ELF-1 (cell line): Measurements from ENCODE around the gene RPL38.

Source experiments
- DNase-seq: peaks from one replicate; pipeline ENCODE4 v3.0.0-alpha.2; 2016; ENCODE audit warnings: low read depth, low spot score

RPL38 gene

GRCh38 chr17:74224959-74225725, 21.7 kb downstream of the RPL38 start:
- no peak for DNase-seq

GRCh38 chr17:74226252-74226651, 22.8 kb downstream of the RPL38 start:
- DNase-seq = no peak

- DNase-seq = no peak
Measured at GRCh38 chr17:74227271-74228080, 24.0 kb downstream of the RPL38 start.

GRCh38 chr17:74228306-74228978, 25.0 kb downstream of the RPL38 start:
- DNase-seq = no peak

- no peak for DNase-seq
Measured at GRCh38 chr17:74230896-74231295, 27.4 kb downstream of the RPL38 start.

- DNase-seq = no peak
Measured at GRCh38 chr17:74231928-74232907, 28.7 kb downstream of the RPL38 start.

DNA sequence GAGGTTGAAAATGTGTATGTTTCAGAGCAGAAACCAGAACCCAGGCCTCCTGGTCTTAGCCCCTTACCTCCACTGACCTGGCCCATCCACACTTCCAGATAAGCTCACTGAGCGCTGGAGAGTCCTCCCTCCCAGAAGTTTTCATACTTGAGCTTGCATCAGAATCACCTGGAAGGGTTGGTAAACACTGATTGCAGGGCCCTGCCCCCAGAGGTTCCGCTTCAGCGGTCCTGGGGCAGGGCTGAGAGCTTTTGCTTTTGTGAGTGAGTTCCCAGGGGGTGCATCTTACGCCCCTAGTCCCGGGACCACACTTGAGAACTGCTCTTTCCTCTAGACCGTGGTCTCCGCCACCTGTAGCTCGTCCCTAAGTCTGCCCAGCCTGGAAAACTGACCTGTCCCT, 30.5 kb downstream of the RPL38 start:
- no peak for DNase-seq

DNA sequence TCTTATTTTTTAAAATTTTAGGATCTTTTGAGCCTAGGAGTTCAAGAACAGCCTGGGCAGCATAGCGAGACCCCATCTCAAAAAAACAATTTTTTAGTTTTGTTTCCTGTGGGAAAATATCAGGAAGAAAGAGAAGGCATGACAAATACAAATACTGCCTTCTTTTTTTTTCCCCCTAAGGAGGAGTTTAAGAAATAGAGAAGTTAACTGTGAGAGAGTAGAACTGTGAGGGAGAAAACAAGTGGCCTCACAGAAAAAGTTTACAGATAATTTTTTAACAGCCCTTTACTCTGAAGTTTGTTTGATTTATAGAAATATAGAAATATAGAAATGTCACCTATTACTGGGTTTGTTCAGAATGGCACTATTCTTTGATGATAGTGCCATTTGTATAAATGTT, 31.0 kb downstream of the RPL38 start:
- DNase-seq = no peak

DNA sequence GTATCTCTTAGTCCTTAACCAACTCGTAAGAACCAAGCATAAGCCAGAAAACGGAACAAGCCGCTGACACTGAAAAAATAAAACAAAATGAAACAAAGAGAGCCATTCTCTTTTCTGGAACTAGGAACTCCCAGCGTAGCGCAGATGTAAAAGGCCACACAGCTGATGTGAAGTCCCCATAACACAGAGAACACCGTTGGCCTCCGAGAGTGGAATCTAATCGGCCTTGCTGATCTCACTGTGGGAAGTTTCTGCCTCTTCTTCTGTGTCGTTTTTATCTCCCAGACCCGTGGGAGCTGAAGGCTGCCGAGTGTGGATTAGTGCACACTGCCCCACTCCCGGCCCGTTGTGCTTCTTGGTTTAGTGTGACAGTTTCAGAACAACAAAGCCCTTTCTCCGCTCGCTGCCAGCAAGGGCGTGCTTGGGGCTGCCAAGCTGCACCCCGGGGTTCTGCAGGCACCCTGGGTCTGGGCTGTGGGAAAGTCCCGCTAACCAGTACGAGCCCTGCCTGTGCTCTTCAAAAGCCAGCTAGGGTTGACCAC, 31.6 kb downstream of the RPL38 start:
- no peak for DNase-seq

DNA sequence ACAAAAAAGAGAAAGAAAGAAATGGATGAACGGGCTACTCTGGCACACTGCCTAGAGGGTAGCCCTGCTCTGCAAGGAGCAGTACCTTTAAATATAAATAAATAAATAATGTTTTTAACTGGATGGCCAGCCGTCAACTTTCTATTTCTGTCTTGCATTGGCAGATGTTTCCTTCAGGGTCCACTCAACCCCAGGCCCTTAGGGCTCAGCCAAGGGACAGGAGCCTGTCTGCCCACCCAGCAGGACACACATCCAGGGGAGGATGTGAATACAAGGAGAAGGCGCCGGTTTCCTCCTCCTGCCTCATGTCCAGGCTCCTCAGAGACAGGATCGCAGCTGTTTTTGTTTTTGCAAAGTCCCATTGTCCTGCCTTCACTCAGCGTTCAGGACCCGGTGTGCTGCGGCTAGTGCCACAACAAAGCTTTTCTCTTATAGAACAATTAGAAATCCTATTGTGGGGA, 32.5 kb downstream of the RPL38 start:
- DNase-seq = peak; percentile 37

DNA sequence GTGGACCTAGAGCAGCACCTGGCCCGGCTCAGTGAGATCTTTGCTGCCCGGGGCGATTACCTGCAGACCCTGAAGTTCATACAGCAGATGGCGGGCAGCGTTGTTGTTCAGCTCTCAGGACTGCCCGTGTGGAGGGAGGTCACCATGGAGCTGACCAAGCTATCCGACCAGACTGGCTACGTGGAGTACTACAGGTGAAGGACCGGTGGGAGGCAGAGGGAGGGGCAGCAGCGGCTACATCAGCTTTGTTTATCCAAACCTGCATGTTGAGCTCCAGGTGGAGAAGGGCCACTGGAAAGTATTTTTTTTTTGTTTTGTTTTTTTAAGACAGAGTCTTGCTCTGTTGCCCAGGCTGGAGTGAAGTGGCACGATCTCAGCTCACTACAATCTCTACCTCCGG, 33.8 kb downstream of the RPL38 start:
- DNase-seq = no peak

DNA sequence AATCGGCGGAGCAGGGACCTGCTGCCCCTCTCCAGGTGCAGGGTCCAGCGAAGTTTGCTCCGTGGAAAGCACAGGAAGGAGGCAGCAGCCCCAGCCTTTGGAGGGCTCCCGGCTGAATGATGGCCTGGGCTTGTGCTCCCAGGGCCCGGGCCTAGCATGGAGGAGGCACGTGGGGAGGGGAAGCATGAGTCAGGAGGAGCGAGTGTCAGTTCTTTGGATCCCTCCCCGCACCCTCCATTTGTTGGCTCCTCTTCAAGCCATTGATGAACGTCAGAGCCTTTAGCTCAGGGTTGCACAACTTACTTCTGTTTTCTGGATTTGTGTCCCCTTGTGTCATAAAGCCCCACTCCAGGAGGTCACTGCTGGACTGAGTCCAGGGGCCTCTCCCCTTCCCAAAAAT, 35.7 kb downstream of the RPL38 start:
- DNase-seq = no peak

GRCh38 chr17:74240618-74241205, 37.2 kb downstream of the RPL38 start:
- DNase-seq = no peak

GRCh38 chr17:74241431-74241830, 38.0 kb downstream of the RPL38 start:
- no peak for DNase-seq

GRCh38 chr17:74241847-74242246, 38.4 kb downstream of the RPL38 start:
- no peak for DNase-seq

DNA sequence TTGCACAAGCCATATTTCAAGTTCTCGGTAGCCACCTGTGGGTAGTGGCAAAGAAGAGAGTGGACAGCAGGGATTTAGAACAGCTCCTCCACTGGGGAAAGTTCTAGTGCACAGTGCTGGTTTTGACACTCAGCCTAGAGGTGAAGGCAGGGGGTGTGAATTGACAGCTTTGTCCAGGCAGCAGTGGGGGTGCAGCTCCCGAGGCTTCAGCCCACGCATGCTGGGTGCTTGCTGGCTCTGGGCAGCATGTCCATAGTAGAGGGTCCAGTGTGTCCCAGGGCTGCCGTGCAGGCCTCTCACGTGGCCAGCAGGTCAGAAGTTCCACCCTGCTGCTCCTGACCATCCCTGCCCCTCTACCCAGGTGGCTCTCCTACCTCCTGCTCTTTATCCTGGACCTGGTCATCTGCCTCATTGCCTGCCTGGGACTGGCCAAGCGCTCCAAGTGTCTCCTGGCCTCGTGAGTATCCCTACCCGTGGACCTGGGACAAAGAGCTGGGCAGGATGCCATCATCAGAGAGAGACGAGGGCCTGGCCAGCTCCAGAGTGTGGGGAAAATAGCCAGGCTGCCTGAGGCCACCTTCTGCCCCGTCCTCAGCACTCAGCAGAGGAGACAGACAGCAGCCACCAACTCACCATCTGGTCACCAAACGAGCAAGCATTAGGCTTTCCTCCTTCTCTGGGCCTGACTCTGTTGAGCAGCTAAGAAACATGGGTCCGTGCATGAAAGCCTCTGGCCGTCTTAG, 39.7 kb downstream of the RPL38 start:
- no peak for DNase-seq

GRCh38 chr17:74244128-74244527, 40.6 kb downstream of the RPL38 start:
- no peak for DNase-seq

DNA sequence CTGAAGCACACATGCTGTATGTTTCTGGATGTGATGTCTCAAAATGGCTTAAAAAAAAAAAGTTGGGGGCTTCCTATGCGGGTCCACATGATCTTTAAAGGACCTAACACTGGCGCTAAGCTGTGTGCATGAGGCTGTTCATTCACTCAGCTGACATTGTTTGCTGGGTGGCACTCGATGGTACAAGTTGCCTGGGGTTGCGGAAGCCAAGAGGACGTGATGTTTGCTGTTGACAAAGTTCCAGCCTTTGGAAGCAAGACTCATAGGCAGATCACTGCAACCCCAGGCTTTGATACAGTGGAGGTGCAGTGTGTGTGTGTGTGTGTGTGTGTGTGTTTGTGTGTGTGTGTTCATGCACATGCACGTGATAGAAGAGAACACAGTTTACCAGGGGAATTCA, 41.1 kb downstream of the RPL38 start:
- DNase-seq = no peak

DNA sequence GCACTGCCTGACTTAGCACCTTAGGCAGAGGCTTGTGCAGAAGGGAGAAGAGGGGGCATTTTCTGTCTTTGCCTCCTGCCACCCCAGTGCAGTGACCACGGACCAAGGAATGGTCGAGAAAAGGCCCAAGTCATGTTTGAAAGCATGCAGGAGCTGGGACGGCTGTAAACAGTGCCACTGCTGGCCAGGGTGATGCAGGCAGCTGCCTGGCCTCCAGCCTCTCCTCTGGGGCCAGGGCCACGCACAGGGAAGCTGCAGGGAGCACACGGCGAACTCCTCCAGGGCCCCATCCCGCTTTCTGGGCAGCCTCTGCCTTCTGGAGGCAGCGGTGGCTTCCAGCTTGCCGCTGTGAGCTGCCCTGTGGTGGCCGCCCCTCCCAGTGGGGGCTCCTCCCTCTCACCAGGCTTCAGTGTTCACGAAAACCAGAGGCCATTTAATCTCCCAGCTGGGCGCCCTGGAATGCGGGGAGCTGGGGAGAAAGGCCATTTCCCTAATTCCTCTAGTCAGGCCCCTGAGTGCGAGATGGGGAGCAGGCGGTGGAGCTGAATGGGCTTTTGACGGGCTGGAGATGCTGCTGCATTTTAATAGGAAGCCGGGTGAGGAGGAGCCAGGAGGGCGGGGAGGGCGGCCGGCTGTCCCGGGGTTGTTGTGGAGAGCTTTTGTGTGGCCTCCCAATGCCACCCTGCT, 41.8 kb downstream of the RPL38 start:
- peak; percentile 78 for DNase-seq
